Transverse colon (tissue), 4 donors: ENCODE measurements around the gene EDC3.

Source experiments
- CTCF ChIP-seq, 5 experiments: fragments of 200-600 bp in 3 of 5; fragments of 450-650 bp in 2 of 5; sonication (generic) in 3 of 5; IDR thresholded peaks; 1 replicate in 2 of 5; 2 replicates in 3 of 5; pipeline ENCODE4 v1.5.1; 2016 to 2017; ENCODE audit warnings: antibody characterized with exemption in 5 of 5, inconsistent platforms in 3 of 5, mild to moderate bottlenecking in 2 of 5, moderate library complexity in 1 of 5
- EP300 ChIP-seq: sonication (generic); formaldehyde crosslinking; IDR thresholded peaks from one replicate; pipeline ENCODE4 v1.6.1; 2017; ENCODE audit warnings: antibody characterized with exemption, low read depth
- POLR2A ChIP-seq: fragments of 450-650 bp; IDR thresholded peaks from one replicate; pipeline ENCODE4 v1.6.1; 2016; ENCODE audit warnings: antibody characterized with exemption, mild to moderate bottlenecking, moderate library complexity
- POLR2AphosphoS5 ChIP-seq, 3 donors: sonication (generic); formaldehyde crosslinking; IDR thresholded peaks; one replicate each; pipeline ENCODE4 v1.6.1; 2016; ENCODE audit warnings: antibody characterized with exemption in 3 of 3

- TF ChIP-seq CTCF (IDR thresholded peaks at IDR 0.05) (no peak), EP300 (no peak), POLR2AphosphoS5 (IDR thresholded peaks at IDR 0.05) (no peak), POLR2A (no peak)
Measured at GRCh38 chr15:74723187-74723586, 27.4 kb upstream of the EDC3 start.
